ENCODE data around the gene MAN2A1.

GRCh38 chr5:109671136-109671535 lies 18.6 kb upstream of the MAN2A1 start:
- TF ChIP-seq CTCF (conservative IDR thresholded peaks at IDR 0.05; ENCODE audit: low read depth in 2 of 2) (no peak), EZH2 (IDR thresholded peaks at IDR 0.05; ENCODE audit: low read depth, unreplicated experiment) (no peak)
